Motor neuron (in vitro differentiated cells): ENCODE data around the gene RBP5. TPM values are rescaled to one million over a fixed set of nuclear protein-coding genes. Genes with fewer than 3 reads are reported as not detected.

Experiments
- ATAC-seq, 8 experiments: fragments of 200-7000 bp; cut with Tn5 transposase; replicated peaks in 6 of 8; 2 replicates each; pipeline ENCODE4 v1.8.0; 2021; ENCODE audit warnings: mild to moderate bottlenecking in 8 of 8, moderate library complexity in 8 of 8
- H3K27ac ChIP-seq, 2 donors: fragments of 250-450 bp; sonication (Bioruptor Pico); 2 replicates each; pipeline ENCODE4 v1.9.0; 2021; ENCODE audit warnings: antibody characterized with exemption in 2 of 2, mild to moderate bottlenecking in 2 of 2, moderate library complexity in 1 of 2
- H3K4me1 ChIP-seq, 2 donors: fragments of 250-450 bp; sonication (Bioruptor Pico); replicated peaks in 1 of 2; 2 replicates each; pipeline ENCODE4 v1.6.1; 2021; ENCODE audit warnings: antibody characterized with exemption in 2 of 2, mild to moderate bottlenecking in 2 of 2, moderate library complexity in 1 of 2
- H3K4me3 ChIP-seq, 5 donors: fragments of 250-450 bp; sonication (Bioruptor Pico); 2 replicates each; pipeline ENCODE4 v1.9.0; 2021; ENCODE audit warnings: antibody characterized with exemption in 5 of 5, mild to moderate bottlenecking in 5 of 5, moderate library complexity in 4 of 5
- WGBS, 10 experiments: fragments of 450-650 bp; shearing (Covaris generic); methylation state at CpG; one replicate each; pipeline ENCODE4 v1.0.0; 2022; 5-methylcytosine and 5-hydroxymethylcytosine counted together
- in situ Hi-C, 9 experiments: fragments of 400-800 bp; cut with MboI; loops; one replicate each; pipeline ENCODE4 v1.15.0; 2021; ENCODE audit warnings: low sequenced_read_pairs in 9 of 9, low pct_unique_long_range_greater_than_20kb in 2 of 9; ENCODE audit not compliant: unreplicated experiment in 9 of 9
- total RNA-seq, 8 experiments: library from RNA; unstranded; fragments of 300-600 nt; gene quantifications; 2 replicates each; pipeline versions ENCODE4 v1.2.3 to v1.2.4, GENCODE V29; 2022

Gene RBP5
- total RNA-seq, 8 experiments from 2014 or later, result 0.38 to 5.4 (median 1.4) TPM

DNA sequence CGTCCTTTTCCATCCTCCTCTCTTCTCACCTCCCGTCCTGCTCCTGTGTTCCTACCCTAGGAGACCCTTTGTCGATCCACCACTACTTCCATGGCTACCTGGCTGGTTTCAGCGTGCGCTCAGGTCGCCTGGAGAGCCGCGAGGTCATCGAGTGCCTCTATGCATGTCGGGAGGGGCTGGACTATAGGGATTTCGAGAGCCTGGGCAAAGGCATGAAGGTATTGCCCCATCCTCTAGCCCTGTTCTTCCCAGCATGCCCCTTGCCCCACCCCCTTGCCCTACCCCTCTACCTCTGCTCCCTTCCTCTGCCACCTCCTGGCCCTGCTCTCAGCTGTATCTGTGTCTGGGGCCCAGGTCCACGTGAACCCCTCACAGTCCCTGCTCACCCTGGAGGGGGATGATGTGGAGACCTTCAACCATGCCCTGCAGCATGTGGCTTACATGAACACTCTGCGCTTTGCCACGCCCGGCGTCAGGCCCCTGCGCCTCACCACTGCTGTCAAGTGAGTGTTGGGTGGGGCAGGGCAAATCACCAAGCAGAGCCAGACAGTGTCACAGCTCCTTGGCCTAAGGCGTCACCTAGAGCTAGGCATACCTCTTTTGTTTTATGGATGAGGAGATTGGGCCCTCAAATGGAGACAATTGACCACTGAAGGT is 14.2 kb upstream of the RBP5 start:
- in situ Hi-C loops, result no loop called here
- H3K4me1 ChIP-seq, result no peaks in the 10 kb centered on the region
- no peak for ATAC-seq
- H3K4me3 ChIP-seq, result no peak overlapping the region
- WGBS, 10 experiments, result 81 to 100% (median 92%) methylated on average over 2 to 10 of the region's 18 CpGs
- H3K27ac ChIP-seq, result no peak overlapping the region

DNA sequence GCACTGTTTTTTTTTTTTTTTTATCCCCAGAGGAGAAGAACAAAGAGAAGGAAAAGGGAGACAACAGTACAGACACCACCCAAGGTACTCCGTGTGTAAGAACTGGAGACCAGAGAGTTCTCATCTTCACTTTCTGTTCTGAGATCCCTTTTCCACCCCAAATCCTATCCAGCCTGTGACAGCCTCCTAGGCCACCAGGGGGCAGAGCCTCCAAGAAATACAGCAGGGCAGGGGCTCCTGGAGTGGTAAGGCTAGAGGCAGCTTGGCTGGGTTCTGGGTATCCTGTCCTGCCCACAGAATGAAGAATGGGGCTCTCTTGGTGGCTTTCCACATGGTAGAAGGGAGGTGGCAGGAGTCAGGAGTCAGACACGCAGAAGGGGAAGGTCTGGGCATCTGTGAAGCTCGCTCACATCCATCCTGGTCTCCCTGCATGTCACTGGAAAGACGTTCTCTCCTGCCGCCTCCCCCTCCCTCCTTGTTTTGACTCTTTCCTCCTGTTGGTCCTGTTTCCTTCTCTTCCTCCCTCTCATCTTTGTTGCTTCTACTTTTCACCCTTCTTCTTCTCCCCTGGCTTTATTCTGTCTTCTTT is 13.5 kb upstream of the RBP5 start:
- no peak overlapping the region for H3K27ac ChIP-seq
- in situ Hi-C loops, result no loop called here
- no peak overlapping the region for H3K4me3 ChIP-seq
- 42 to 97% (median 73%) methylated on average over 1 to 5 of the region's 5 CpGs for WGBS, 10 experiments
- peak in 5 of 8 experiments; percentile 12 to 87 (median 56) for ATAC-seq
- no peaks in the 10 kb centered on the region for H3K4me1 ChIP-seq

DNA sequence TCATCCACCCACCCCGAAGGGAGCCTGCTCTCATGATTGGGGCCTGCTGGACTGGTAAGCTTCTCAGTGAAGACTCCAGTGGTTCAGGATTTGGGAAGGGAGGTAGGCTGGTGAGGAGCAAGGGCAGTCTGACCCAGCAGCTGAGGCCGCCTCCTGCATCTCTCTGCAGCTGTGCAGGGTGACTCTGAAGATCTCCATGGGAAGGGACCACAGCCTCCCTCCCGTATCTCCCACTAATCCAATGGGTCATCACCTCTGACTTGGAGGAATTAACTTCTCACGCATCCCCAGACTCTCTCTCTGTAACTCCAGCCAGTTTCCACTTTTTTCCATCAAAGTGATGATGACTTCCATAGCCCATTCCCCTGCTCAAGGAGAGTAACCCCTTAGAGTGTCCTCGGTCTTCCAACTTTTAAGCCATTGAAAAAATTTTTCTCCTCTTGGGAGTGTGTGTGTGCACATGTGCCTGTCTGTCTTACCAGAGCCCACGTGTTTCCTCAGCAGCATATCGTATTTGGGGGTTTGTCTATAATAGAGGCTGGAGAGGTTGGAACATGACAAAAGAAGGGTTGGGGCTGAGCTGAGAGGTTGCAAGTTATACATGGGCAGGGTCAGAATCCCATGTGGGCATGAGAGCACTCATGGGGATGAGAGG is 12.8 kb upstream of the RBP5 start:
- no peak for ATAC-seq

DNA sequence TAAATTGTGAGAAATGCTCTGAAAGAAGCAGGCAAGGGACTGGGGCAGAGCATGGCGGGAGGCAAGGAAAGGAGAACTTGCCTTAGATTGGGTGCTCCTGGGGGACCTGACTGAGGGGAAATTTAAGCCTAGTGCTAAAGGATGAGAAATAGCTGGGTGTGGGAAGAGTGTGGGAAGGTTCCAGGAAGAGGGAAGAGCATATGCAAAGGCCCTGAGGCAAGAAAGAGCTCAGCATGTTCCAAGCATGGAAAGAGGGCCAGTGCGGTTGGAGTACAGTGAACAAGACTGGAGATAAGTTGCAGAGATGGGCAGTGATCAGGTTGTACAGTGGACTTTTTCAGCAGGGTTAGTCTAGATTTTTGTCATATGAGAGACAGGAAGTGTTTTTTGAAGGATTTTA is 10.5 kb upstream of the RBP5 start:
- in situ Hi-C loops, result no loop called here
- H3K4me1 ChIP-seq, result no peaks in the 10 kb centered on the region
- WGBS, 10 experiments, result 60 to 100% (median 100%) methylated on average over 1 to 2 of the region's 2 CpGs
- no peak overlapping the region for H3K4me3 ChIP-seq
- H3K27ac ChIP-seq, result no peak overlapping the region
- ATAC-seq, result peak in 3 of 8 experiments; percentile 32 to 60 (median 41)

More for the DNA sequence above, 12.8 kb upstream of the RBP5 start:
- Histone ChIP-seq H3K4me3 (no peak overlapping the region), H3K27ac (no peak overlapping the region), H3K4me1 (no peaks in the 10 kb centered on the region)
- in situ Hi-C loops, result no loop called here
- WGBS, 10 experiments, result 67 to 100% (median 89%) methylated on average over 2 to 5 of the region's 7 CpGs; no CpG with 5 or more reads in 4 of the 10 experiments

DNA sequence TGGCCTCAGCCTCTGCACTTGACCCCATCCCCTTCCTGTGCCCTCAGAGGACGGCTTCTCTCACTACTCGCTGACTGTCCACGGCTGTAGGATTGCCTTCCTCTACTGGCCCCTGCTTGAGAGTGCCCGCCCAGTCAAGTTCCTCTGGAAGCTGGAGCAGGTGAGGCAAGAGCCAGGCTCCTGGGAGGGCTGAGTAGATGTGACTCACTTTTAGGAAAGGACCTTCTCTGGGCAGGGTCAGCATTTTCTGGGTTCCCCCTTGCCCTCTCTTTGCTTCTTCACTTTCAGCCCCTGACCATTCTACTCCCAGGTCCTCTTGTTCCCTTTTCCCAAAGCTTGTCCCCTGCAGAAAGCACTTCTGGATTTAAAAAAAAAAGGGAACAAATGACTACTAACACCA is 9.2 kb upstream of the RBP5 start:
- ATAC-seq, result no peak
- Histone ChIP-seq H3K4me1 (no peaks in the 10 kb centered on the region), H3K27ac (no peak overlapping the region), H3K4me3 (no peak overlapping the region)
- in situ Hi-C loops, result no loop called here
- WGBS, 10 experiments, result 67 to 100% (median 94%) methylated on average over 1 to 3 of the region's 4 CpGs; no CpG with 5 or more reads in 6 of the 10 experiments

DNA sequence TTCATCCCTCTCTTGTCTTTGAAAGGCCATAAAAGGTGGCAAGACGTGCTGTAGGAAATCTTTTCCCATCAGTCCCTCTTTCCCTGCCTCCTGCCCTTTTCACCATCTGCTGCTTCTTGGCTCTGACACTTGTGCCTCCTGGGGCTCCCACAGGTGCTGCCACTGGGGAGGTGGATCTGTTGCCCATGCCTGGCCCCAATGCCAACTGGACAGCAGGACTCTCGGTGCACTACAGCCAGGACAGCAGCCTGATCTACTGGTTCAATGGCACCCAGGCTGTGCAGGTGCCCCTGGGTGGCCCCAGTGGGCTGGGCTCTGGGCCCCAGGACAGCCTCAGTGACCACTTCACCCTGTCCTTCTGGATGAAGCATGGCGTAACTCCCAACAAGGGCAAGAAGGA is 8.0 kb upstream of the RBP5 start:
- WGBS, 10 experiments, result 90 to 100% methylated on average over 2 of the region's 3 CpGs; no CpG with 5 or more reads in 8 of the 10 experiments
- in situ Hi-C loops, result no loop called here

DNA sequence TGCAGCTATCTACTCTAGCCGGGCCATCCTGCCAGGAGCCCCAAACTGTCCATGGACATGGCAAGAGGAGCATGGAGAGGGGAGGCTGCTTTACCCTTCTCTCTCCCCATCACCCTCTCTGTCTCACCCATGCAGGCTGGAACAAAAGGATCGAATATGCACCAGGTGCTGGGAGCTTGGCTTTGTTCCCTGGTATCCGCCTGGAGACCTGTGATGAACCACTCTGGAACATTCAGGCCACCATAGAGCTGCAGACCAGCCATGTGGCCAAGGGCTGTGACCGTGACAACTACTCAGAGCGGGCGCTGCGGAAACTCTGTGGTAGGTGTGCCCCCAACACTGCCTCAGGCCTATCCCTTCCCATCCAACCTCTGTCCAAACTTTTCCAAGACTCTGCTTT is 7.4 kb upstream of the RBP5 start:
- H3K27ac ChIP-seq, result no peak overlapping the region
- in situ Hi-C loops, result no loop called here
- ATAC-seq, result no peak
- H3K4me1 ChIP-seq, result peaks cover 12% of the 10 kb centered on the region in 2 donors
- no peak overlapping the region for H3K4me3 ChIP-seq
- 80 to 100% (median 93%) methylated on average over 1 to 4 of the region's 7 CpGs; no CpG with 5 or more reads in 3 of the 10 experiments for WGBS, 10 experiments

More for the DNA sequence above, 8.0 kb upstream of the RBP5 start:
- ATAC-seq, result no peak
- Histone ChIP-seq H3K4me1 (peaks cover 10% of the 10 kb centered on the region in 2 donors), H3K27ac (no peak overlapping the region), H3K4me3 (no peak overlapping the region)

DNA sequence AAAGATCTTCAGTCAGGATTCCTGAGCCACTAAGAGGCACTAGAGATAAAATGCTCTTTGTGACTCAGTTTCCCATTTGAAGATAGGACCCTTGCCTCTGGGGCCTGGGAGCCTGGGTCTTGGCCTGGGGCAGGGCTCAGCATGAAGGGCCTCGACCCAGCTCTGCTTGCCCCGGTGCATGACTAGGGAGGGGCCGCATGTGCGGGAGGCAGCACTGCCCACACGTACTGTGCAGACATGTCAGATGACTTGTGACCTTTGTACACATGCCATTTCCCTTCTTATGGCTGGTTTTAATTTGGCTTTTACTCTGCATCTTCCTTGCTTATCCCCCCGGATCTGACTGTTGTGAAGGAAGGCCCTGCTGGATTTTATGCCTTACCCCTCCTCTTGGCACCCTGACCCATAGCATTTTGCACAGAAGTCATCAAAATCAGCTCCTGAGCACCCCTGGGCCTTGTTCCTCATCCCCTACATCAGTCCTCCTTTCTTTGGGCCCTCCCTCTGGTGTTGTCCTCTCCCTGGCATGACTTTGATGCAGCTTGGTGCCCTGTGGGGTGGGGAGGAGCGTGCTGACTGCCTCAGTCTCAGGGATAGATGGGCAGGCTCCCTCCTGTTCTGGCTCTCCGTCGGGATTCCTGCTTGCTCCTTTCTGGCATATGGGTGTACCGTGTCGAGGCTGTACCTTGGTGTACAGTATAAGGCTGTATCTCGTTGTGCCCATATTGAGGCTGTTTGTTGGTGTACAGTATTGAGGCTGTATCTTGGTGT is 5.9 kb upstream of the RBP5 start:
- no peak overlapping the region for H3K27ac ChIP-seq

DNA sequence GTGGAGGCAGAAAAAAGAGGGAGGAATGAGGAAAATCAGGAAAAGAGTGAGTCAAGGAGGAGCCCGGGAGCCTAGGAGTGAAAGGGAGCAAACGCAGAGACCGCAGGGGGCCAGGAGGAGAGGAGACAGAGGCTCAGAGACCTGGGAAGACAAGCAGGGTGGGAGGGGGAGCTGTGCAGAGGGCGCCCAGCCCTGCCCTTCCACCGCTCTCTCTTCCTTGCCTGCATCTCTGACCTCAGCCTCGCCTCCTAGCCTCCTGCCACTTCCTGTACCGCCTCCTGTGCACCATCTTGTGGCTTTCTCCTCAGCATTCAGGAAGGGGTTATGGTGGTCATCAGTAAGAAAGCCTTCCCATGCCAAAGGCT is 2.8 kb upstream of the RBP5 start:
- Histone ChIP-seq H3K4me1 (peaks cover 16 to 17% of the 10 kb centered on the region in 2 donors), H3K27ac (peak overlapping the region in 1 of 2 donors; percentile 83), H3K4me3 (peak overlapping the region; percentile 69 to 98 (median 92))
- in situ Hi-C loops, result no loop called here
- ATAC-seq, result peak in 1 of 8 experiments; percentile 1
- WGBS, 10 experiments, result 4 to 71% (median 57%) methylated on average over 1 to 6 of the region's 7 CpGs; no CpG with 5 or more reads in 5 of the 10 experiments

More for the DNA sequence above, 5.9 kb upstream of the RBP5 start:
- Histone ChIP-seq H3K4me1 (peaks cover 12% of the 10 kb centered on the region in 2 donors), H3K4me3 (no peak overlapping the region)
- ATAC-seq, result no peak
- in situ Hi-C loops, result no loop called here
- WGBS, 10 experiments, result 50 to 100% (median 87%) methylated on average over 1 to 6 of the region's 12 CpGs; no CpG with 5 or more reads in 3 of the 10 experiments

DNA sequence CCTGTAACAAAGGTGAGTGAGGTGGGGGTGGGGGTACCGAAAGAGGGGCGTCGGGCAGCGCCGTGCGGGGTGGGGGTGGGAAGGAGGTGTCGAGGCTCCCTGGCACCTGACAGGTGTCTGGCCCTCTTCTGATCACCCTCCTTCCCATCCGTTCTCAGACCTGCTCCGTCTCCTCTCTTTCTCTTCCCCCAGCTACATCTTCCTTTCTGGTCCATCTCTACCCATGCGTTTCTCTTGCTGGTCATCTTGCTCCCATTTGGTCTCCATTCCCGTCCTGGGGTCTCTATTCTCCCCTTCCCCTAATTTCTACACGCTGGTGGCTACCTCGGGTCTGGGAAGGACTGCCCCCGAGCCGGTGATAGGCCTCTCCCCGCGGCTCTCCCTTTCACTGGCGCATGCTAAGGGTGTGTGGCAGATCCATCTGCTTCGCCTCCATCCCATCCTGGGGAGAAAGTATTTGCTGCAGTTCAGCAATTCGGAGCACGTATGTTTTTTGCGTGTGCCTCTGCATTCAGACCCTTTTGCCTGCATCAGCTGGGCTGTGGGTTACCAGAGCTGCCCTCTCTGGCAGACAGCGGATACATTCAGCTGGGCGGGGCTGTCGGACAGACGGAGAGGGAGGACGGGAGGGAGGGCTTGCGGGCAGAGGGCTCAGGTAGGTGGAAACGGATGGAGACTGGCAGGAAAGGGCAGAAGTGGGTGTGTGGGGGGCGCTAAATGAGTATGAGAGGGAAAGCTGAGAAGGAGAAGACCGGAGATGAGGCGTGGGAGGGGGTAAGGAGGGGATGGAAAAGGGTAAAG is 2.2 kb upstream of the RBP5 start:
- peak; percentile 21 to 66 (median 61) for ATAC-seq
- H3K27ac ChIP-seq, result peak overlapping the region; percentile 63 to 83
- 0 to 8% (median 3%) methylated on average over 2 to 14 of the region's 32 CpGs; no CpG with 5 or more reads in 6 of the 10 experiments for WGBS, 10 experiments
- H3K4me1 ChIP-seq, result peaks cover 16 to 17% of the 10 kb centered on the region in 2 donors
- in situ Hi-C loops, result no loop called here
- peak overlapping the region; percentile 69 to 98 (median 92) for H3K4me3 ChIP-seq

DNA sequence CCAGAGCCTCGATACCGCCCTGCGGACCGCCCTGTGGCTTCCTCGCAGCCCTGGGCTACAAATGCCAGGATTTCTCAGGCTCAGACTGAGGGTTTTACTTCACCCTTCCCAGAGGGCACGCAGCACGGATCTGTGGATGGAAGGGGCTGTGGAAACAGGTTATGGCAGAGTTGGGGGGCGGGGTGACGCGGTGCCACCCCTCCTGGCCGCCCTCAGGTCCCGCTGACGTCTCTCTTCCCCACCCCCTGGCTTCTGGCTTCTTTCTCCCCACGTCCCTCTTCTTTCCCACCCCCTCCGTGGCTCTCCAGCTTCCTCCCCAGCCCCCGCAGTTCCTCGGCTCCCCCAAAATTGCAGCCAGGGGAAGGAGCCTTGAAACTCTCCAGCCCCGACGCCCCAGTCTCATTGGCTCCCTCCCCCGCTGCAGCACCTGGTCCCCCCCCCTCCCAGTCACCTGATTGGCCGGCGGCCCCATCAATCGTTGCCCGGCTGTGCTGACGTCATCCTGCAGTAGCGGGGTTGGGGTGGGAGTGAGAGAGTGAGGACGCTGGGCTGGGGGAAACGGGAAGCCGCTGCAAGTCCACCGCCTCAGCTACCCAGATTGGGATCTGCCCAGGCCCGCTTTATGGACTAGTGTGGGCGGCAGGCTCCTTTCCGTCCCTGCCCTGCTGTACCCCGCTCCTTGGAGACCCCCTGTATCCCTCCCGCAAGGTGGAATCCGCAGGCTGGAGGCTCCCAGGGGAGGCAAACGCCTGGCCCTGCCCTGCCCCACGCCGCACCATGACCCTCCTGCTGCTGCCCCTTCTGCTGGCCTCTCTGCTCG is 1.4 kb upstream of the RBP5 start, which contains the start of gene CLSTN3:
TSS of gene CLSTN3 (plus strand) at position 500 of the 820 bp plus-strand sequence. CDS start at position 778, 278 bp downstream.
- H3K4me1 ChIP-seq, result peaks cover 16 to 17% of the 10 kb centered on the region in 2 donors
- ATAC-seq, result peak; percentile 58 to 89 (median 84)
- 0% methylated on average over 4 of the region's 40 CpGs; no CpG with 5 or more reads in 9 of the 10 experiments for WGBS, 10 experiments
- H3K27ac ChIP-seq, result peak within 1 kb of the TSS; percentile 63 to 83
- in situ Hi-C loops, result no loop called here
- H3K4me3 ChIP-seq, result peak within 1 kb of the TSS; percentile 69 to 98 (median 92)
